Keratinocyte (primary cell): ENCODE results near the gene LGALS7. TPM values are rescaled to one million over a fixed set of nuclear protein-coding genes. Genes with fewer than 3 reads are reported as not detected.
A peak's percentile ranks its signal among the peaks of the same experiment; 100 is the strongest.

Experiments used
- DNase-seq: peaks from one replicate; pipeline ENCODE4 v3.0.0-alpha.2; 2011; ENCODE audit warnings: low read depth, missing footprints, low spot score
- FAIRE-seq: peaks from 2 replicates; lab custom pipeline; 2011; peaks lifted over from hg19 to GRCh38; lab: Jason Lieb, UNC
- H2AFZ ChIP-seq: 2 replicates; pipeline ENCODE4 v1.6.0; 2012; ENCODE audit warnings: low read length, control low read depth, inconsistent platforms; ENCODE audit not compliant: control insufficient read depth
- H3K27ac ChIP-seq: 2 replicates; pipeline ENCODE4 v1.5.1; 2011; ENCODE audit warnings: low read length; ENCODE audit not compliant: control insufficient read depth, insufficient read depth
- H3K27me3 ChIP-seq: 3 replicates; pipeline ENCODE4 v1.6.0; 2011; ENCODE audit warnings: low read length; ENCODE audit not compliant: control insufficient read depth, insufficient read depth; ENCODE audit errors: extremely low read depth
- H3K36me3 ChIP-seq, 2 experiments: 2 replicates in 1 of 2; 3 replicates in 1 of 2; pipeline ENCODE4 v1.5.1; 2011; ENCODE audit warnings: low read length in 2 of 2, mild to moderate bottlenecking in 1 of 2; ENCODE audit not compliant: control insufficient read depth in 2 of 2, insufficient read depth in 2 of 2; ENCODE audit errors: extremely low read depth in 1 of 2
- H3K4me1 ChIP-seq: 3 replicates; pipeline ENCODE4 v1.5.1; 2011; ENCODE audit warnings: low read length; ENCODE audit not compliant: control insufficient read depth, insufficient read depth; ENCODE audit errors: extremely low read depth
- H3K4me2 ChIP-seq: 3 replicates; pipeline ENCODE4 v1.6.0; 2011; ENCODE audit warnings: low read depth, low read length; ENCODE audit not compliant: control insufficient read depth, insufficient read depth; ENCODE audit errors: extremely low read depth
- H3K4me3 ChIP-seq, 3 experiments: fragments of 200-600 bp in 1 of 3; sonication (generic) in 1 of 3; 2 replicates in 2 of 3; 3 replicates in 1 of 3; pipeline ENCODE4 v1.5.1; 2011 to 2016; ENCODE audit warnings: low read length in 3 of 3, mild to moderate bottlenecking in 3 of 3, control low read depth in 2 of 3, inconsistent platforms in 1 of 3, low read depth in 1 of 3, mixed read lengths in 1 of 3, mixed run types in 1 of 3, moderate library complexity in 1 of 3; ENCODE audit not compliant: control insufficient read depth in 2 of 3, insufficient read depth in 2 of 3; ENCODE audit errors: extremely low read depth in 1 of 3
- H3K79me2 ChIP-seq: 2 replicates; pipeline ENCODE4 v1.6.0; 2012; ENCODE audit warnings: low read length; ENCODE audit not compliant: control insufficient read depth, insufficient read depth
- H3K9ac ChIP-seq: 3 replicates; pipeline ENCODE4 v1.6.0; 2011; ENCODE audit warnings: low read length; ENCODE audit not compliant: control insufficient read depth, insufficient read depth; ENCODE audit errors: extremely low read depth
- H3K9me1 ChIP-seq: 3 replicates; pipeline ENCODE4 v1.6.0; 2011; ENCODE audit warnings: low read length; ENCODE audit not compliant: control insufficient read depth, insufficient read depth; ENCODE audit errors: extremely low read depth
- H3K9me3 ChIP-seq: 2 replicates; pipeline ENCODE4 v1.5.1; 2012; ENCODE audit warnings: low read depth, low read length; ENCODE audit not compliant: control insufficient read depth
- H4K20me1 ChIP-seq: 3 replicates; pipeline ENCODE4 v1.6.0; 2011; ENCODE audit warnings: low read length; ENCODE audit not compliant: control insufficient read depth, insufficient read depth; ENCODE audit errors: extremely low read depth
- EZH2 ChIP-seq: IDR thresholded peaks from one replicate; pipeline ENCODE4 v1.6.1; 2012; ENCODE audit warnings: inconsistent platforms, mild to moderate bottlenecking, low read length, moderate library complexity
- dilution Hi-C: fragments of 300-500 bp; cut with MboI; formaldehyde crosslinking; loops from one replicate; pipeline ENCODE4 v1.7.0; 2020; ENCODE audit warnings: low sequenced_read_pairs; ENCODE audit not compliant: extremely low pct_ligation_motif_present
- polyA plus RNA-seq, 5 experiments: library from polyadenylated mRNA; depleted of rRNA in 3 of 5; stranded (reverse) in 3 of 5; stranded (forward) in 1 of 5; unstranded in 1 of 5; fragments of >200 nt; gene quantifications; 1 replicate in 1 of 5; 2 replicates in 3 of 5; 3 replicates in 1 of 5; pipeline versions ENCODE4 v1.2.1 to v1.2.3, GENCODE V29; 2011 to 2012; ENCODE audit warnings: missing spikeins in 2 of 5, low read depth in 1 of 5, low replicate concordance in 1 of 5
- TF ChIP-seq, protein P1 (sequence below), 3 experiments: IDR thresholded peaks in 1 of 3; conservative IDR thresholded peaks in 1 of 3; optimal IDR thresholded peaks in 1 of 3; 2 replicates in 2 of 3; 3 replicates in 1 of 3; pipeline versions ENCODE3 to v1.5.1; 2011; ENCODE audit warnings: low read length in 3 of 3, mild to moderate bottlenecking in 3 of 3, moderate library complexity in 2 of 3, control low read depth in 1 of 3, inconsistent platforms in 1 of 3; ENCODE audit not compliant: insufficient read depth in 2 of 3; ENCODE audit errors: extremely low read depth in 1 of 3

LGALS7 gene
- polyA plus RNA-seq, 1 donor (not counting 4 experiments of a cell fraction or from before 2014, with no cell fraction given): 9.1 TPM

DNA sequence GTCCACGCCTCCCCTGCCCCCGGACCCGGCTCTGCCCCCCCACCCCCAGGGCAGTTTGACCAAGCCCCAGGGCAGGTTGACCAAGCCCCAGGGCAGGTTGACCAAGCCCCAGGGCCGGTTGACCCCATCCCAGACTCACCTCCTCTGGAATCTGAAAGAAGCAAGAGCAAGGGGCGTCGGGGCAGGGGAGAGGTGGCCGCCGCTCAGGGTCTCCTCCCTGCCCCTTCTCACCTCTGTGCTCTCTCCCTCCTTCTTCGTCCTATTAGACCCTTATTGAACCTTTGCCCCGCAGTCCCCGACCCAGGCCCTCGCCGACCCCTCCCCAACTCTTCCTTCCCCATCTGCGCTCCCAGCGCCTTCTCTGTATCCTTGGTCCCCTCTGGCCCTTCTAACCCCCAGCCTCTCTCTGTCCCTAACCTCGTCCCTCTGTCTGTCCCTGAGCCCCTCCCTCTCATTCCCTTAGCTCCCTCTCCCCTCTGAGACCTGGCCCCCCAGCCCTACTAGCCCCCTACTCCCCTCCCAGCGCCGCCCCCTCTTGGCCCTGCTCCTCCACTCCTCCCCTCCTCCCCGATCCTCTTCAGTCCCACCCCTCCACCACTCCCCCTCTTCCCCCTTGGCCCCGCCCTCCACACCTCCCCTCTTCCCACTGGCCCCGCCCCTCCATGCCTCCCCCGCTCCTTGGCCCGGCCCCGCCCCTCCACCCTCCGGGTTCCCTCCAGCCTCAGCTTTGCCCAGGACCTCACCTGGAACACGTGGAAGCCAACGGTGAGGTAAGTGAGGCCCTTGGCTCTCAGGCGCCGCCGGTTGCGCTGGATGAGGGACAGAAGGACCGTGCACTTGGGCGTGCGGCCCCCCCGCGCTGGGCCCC is 36.7 kb downstream of the LGALS7 start:
- H3K4me2 ChIP-seq: no peak overlapping the region
- no peaks in the 10 kb centered on the region for H4K20me1 ChIP-seq
- TF ChIP-seq, protein P1, sequence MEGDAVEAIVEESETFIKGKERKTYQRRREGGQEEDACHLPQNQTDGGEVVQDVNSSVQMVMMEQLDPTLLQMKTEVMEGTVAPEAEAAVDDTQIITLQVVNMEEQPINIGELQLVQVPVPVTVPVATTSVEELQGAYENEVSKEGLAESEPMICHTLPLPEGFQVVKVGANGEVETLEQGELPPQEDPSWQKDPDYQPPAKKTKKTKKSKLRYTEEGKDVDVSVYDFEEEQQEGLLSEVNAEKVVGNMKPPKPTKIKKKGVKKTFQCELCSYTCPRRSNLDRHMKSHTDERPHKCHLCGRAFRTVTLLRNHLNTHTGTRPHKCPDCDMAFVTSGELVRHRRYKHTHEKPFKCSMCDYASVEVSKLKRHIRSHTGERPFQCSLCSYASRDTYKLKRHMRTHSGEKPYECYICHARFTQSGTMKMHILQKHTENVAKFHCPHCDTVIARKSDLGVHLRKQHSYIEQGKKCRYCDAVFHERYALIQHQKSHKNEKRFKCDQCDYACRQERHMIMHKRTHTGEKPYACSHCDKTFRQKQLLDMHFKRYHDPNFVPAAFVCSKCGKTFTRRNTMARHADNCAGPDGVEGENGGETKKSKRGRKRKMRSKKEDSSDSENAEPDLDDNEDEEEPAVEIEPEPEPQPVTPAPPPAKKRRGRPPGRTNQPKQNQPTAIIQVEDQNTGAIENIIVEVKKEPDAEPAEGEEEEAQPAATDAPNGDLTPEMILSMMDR (optimal IDR thresholded peaks at IDR 0.05 in 1 of 3, IDR thresholded peaks at IDR 0.05 in 1 of 3, conservative IDR thresholded peaks at IDR 0.05 in 1 of 3; ENCODE audit: extremely low read depth in 1 of 3, insufficient read depth in 2 of 3, low read length in 3 of 3): no peak
- no peak for TF ChIP-seq EZH2
- FAIRE-seq (no peak), DNase-seq (no peak)
- H3K9ac ChIP-seq: no peak overlapping the region
- H3K9me3 ChIP-seq: no peaks in the 10 kb centered on the region
- no peaks in the 10 kb centered on the region for H3K27me3 ChIP-seq
- H3K4me1 ChIP-seq: peaks cover 30% of the 10 kb centered on the region
- no peaks in the 10 kb centered on the region for H3K79me2 ChIP-seq
- no peak overlapping the region for H3K27ac ChIP-seq
- dilution Hi-C loops: no loop called here
- peaks cover under 1 to 4% of the 10 kb centered on the region in 2 experiments for H3K36me3 ChIP-seq
- H2AFZ ChIP-seq: no peak overlapping the region
- H3K9me1 ChIP-seq: peaks cover 3% of the 10 kb centered on the region
- peak overlapping the region in 1 of 3 experiments; percentile 12 for H3K4me3 ChIP-seq

DNA sequence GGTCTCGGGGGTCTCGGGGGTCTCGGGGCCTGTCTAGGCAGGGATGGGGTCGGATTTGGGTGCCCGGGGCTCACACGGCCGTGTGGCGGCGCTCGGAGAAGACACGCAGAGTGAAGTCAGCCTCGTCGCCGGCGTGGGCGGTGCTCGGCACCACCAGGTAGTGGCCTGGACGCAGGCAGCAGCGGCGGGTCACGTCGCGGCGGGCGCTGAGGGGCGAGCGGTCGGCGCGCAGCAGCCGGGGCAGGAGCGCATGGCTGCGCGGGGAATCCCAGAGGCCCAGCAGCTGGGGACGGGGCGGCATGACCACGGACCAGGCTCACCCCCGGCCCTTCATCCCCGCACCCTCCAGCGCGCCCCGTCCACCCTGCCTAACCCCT is 37.3 kb downstream of the LGALS7 start:
- H3K9me1 ChIP-seq: peaks cover 3% of the 10 kb centered on the region
- no peaks in the 10 kb centered on the region for H4K20me1 ChIP-seq
- peak overlapping the region in 1 of 3 experiments; percentile 12 for H3K4me3 ChIP-seq
- H3K4me2 ChIP-seq: no peak overlapping the region
- TF ChIP-seq, protein P1 (optimal IDR thresholded peaks at IDR 0.05 in 1 of 3, IDR thresholded peaks at IDR 0.05 in 1 of 3, conservative IDR thresholded peaks at IDR 0.05 in 1 of 3; ENCODE audit: extremely low read depth in 1 of 3, insufficient read depth in 2 of 3, low read length in 3 of 3): peak in 1 of 3 experiments; percentile 18
- no peak for TF ChIP-seq EZH2
- peaks cover 7 to 10% of the 10 kb centered on the region in 2 experiments for H3K36me3 ChIP-seq
- dilution Hi-C loops: no loop called here
- DNase-seq (no peak), FAIRE-seq (no peak)
- no peaks in the 10 kb centered on the region for H3K27me3 ChIP-seq
- H3K27ac ChIP-seq: no peak overlapping the region
- peaks cover 30% of the 10 kb centered on the region for H3K4me1 ChIP-seq
- H3K9ac ChIP-seq: no peak overlapping the region
- H2AFZ ChIP-seq: no peak overlapping the region
- H3K79me2 ChIP-seq: no peaks in the 10 kb centered on the region
- H3K9me3 ChIP-seq: no peaks in the 10 kb centered on the region
